ENCODE measurements around the gene GNB1L. TPM values are rescaled to one million over a fixed set of nuclear protein-coding genes. Genes with fewer than 3 reads are reported as not detected.

GNB1L gene
- polyA plus RNA-seq, 1 donor from 2014 or later = 16.5 TPM

DNA sequence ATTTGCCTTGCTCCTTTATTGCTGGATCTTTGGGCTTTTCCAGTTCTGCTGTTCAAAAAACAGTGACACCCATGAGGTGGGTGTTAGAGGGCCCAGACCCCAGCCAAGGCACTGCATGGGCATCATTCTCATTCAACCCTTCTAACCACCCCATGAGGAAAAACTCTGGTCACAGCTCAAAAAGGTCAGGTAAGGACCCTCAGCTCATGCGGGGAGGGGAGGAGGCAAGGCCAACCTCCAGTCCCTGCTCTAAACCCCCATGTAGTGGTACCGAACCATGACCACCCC lies 7.4 kb downstream of the GNB1L start:
- H3K9me3 ChIP-seq (ENCODE audit: low read length) = no peaks in the 10 kb centered on the region
- H3K9ac ChIP-seq (ENCODE audit: low read length) = no peak overlapping the region
- no peak for TF ChIP-seq EP300 (conservative IDR thresholded peaks at IDR 0.05; ENCODE audit: poor library complexity, severe bottlenecking)
- TF ChIP-seq TAF1 (IDR thresholded peaks at IDR 0.05; ENCODE audit: low read depth) = no peak
- no peak for TF ChIP-seq RAD21 (conservative IDR thresholded peaks at IDR 0.05)
- TF ChIP-seq, protein P1, sequence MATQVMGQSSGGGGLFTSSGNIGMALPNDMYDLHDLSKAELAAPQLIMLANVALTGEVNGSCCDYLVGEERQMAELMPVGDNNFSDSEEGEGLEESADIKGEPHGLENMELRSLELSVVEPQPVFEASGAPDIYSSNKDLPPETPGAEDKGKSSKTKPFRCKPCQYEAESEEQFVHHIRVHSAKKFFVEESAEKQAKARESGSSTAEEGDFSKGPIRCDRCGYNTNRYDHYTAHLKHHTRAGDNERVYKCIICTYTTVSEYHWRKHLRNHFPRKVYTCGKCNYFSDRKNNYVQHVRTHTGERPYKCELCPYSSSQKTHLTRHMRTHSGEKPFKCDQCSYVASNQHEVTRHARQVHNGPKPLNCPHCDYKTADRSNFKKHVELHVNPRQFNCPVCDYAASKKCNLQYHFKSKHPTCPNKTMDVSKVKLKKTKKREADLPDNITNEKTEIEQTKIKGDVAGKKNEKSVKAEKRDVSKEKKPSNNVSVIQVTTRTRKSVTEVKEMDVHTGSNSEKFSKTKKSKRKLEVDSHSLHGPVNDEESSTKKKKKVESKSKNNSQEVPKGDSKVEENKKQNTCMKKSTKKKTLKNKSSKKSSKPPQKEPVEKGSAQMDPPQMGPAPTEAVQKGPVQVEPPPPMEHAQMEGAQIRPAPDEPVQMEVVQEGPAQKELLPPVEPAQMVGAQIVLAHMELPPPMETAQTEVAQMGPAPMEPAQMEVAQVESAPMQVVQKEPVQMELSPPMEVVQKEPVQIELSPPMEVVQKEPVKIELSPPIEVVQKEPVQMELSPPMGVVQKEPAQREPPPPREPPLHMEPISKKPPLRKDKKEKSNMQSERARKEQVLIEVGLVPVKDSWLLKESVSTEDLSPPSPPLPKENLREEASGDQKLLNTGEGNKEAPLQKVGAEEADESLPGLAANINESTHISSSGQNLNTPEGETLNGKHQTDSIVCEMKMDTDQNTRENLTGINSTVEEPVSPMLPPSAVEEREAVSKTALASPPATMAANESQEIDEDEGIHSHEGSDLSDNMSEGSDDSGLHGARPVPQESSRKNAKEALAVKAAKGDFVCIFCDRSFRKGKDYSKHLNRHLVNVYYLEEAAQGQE (IDR thresholded peaks at IDR 0.05; ENCODE audit: borderline replicate concordance) = no peak
- TF ChIP-seq MXI1 (conservative IDR thresholded peaks at IDR 0.05; ENCODE audit: poor library complexity, severe bottlenecking) = no peak
- TF ChIP-seq, protein P2, sequence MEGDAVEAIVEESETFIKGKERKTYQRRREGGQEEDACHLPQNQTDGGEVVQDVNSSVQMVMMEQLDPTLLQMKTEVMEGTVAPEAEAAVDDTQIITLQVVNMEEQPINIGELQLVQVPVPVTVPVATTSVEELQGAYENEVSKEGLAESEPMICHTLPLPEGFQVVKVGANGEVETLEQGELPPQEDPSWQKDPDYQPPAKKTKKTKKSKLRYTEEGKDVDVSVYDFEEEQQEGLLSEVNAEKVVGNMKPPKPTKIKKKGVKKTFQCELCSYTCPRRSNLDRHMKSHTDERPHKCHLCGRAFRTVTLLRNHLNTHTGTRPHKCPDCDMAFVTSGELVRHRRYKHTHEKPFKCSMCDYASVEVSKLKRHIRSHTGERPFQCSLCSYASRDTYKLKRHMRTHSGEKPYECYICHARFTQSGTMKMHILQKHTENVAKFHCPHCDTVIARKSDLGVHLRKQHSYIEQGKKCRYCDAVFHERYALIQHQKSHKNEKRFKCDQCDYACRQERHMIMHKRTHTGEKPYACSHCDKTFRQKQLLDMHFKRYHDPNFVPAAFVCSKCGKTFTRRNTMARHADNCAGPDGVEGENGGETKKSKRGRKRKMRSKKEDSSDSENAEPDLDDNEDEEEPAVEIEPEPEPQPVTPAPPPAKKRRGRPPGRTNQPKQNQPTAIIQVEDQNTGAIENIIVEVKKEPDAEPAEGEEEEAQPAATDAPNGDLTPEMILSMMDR (IDR thresholded peaks at IDR 0.05; ENCODE audit: poor library complexity, severe bottlenecking) = no peak
- TF ChIP-seq POLR2AphosphoS5 (IDR thresholded peaks at IDR 0.05) = no peak
- TF ChIP-seq EZH2 (IDR thresholded peaks at IDR 0.05; ENCODE audit: borderline replicate concordance, insufficient read depth, low read length, poor library complexity, severe bottlenecking) = no peak
- no peak for TF ChIP-seq SMC3 (conservative IDR thresholded peaks at IDR 0.05; ENCODE audit: poor library complexity)
- no peak overlapping the region for H2AFZ ChIP-seq (ENCODE audit: low read depth, low read length)
- no peaks in the 10 kb centered on the region for H3F3A ChIP-seq (ENCODE audit: insufficient read depth, low read length, poor library complexity, severe bottlenecking)
- H3K9me2 ChIP-seq (ENCODE audit: insufficient read depth, low read length) = no peaks in the 10 kb centered on the region
- H3K27ac ChIP-seq (ENCODE audit: low read length) = no peak overlapping the region
- no peak overlapping the region for H3K4me3 ChIP-seq (ENCODE audit: low read length)
- no peaks in the 10 kb centered on the region for H3K27me3 ChIP-seq (ENCODE audit: insufficient read depth, low read depth, low read length)
- no peaks in the 10 kb centered on the region for H3K36me3 ChIP-seq (ENCODE audit: insufficient read depth, low read length)
- no peak overlapping the region for H3K4me2 ChIP-seq (ENCODE audit: low read length)
- H3K79me2 ChIP-seq (replicated peaks; ENCODE audit: insufficient read depth, low read length) = peaks cover 4% of the 10 kb centered on the region
- no peaks in the 10 kb centered on the region for H4K20me1 ChIP-seq (ENCODE audit: insufficient read depth)

DNA sequence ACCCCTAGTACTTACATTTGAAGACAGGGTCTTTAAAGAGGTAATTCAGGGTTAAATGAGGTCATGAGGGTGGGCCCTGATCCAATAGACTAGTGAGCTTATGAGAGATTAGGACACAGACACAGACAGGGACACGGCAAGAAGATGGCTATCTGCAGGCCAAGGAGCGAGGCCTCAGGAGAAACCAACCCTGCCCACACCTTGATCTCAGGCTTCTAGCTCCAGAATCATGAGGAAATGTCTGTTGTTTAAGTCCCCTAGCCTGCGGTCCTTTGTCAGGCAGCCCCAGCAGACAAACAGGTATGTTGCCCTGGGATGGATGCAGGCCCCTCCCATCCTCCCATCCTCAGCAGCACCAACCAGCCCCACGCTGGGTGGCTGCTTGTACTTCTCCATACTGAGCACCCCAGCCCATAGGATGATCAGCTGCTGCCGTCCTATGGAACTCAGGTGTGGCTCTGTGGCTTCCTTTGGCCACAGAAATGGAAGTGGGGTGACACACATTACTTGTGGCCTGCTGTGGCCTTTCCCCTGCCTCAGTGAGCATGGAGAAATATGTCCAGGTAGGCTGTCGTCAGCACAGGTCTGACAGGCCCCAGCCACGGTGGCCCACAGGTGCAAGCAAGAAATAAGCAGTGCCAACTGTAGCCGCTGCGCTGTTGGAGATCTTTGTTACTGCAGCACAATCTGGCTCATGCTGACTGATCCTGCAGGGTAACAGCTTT lies 7.9 kb downstream of the GNB1L start:
- Histone ChIP-seq H3K4me3 (ENCODE audit: low read length) (no peak overlapping the region), H4K20me1 (ENCODE audit: insufficient read depth) (no peaks in the 10 kb centered on the region)

More for the DNA sequence above, 7.9 kb downstream of the GNB1L start:
- Histone ChIP-seq H3K27ac (ENCODE audit: low read length) (no peak overlapping the region), H3K9me3 (ENCODE audit: low read length) (no peaks in the 10 kb centered on the region), H2AFZ (ENCODE audit: low read depth, low read length) (no peak overlapping the region), H3K4me2 (ENCODE audit: low read length) (no peak overlapping the region), H3K79me2 (replicated peaks; ENCODE audit: insufficient read depth, low read length) (no peaks in the 10 kb centered on the region), H3K36me3 (ENCODE audit: insufficient read depth, low read length) (no peaks in the 10 kb centered on the region), H3K27me3 (ENCODE audit: insufficient read depth, low read depth, low read length) (no peaks in the 10 kb centered on the region), H3K9me2 (ENCODE audit: insufficient read depth, low read length) (no peaks in the 10 kb centered on the region), H3K9ac (ENCODE audit: low read length) (no peak overlapping the region), H3F3A (ENCODE audit: insufficient read depth, low read length, poor library complexity, severe bottlenecking) (no peaks in the 10 kb centered on the region)
- TF ChIP-seq, protein P2 (IDR thresholded peaks at IDR 0.05; ENCODE audit: poor library complexity, severe bottlenecking) = no peak
- no peak for TF ChIP-seq TAF1 (IDR thresholded peaks at IDR 0.05; ENCODE audit: low read depth)
- TF ChIP-seq, protein P1 (IDR thresholded peaks at IDR 0.05; ENCODE audit: borderline replicate concordance) = no peak
